Bone marrow (tissue), 2 donors: ENCODE measurements around the gene HPN.
"Not testable (repeated sequence)": the region's sequence is repeated elsewhere in the genome, so short reads cannot be mapped to it uniquely, and the experiment has no call there.

Experiments
- DNase-seq, 2 donors: peaks; one replicate each; lab custom pipeline; 2025; lab: John Stamatoyannopoulos, UW

HPN gene

GRCh38 chr19:35084509-35084762 lies 42.9 kb downstream of the HPN start:
- no peak for DNase-seq

- DNase-seq, result no peak
Measured at GRCh38 chr19:35085947-35086346, 44.4 kb downstream of the HPN start.

- DNase-seq, result no peak
Measured at GRCh38 chr19:35086455-35086854, 44.9 kb downstream of the HPN start.

GRCh38 chr19:35087393-35087792 lies 45.9 kb downstream of the HPN start:
- DNase-seq, result no peak

- no peak for DNase-seq
Measured at GRCh38 chr19:35088131-35088913, 46.8 kb downstream of the HPN start.

- no peak for DNase-seq
Measured at GRCh38 chr19:35089554-35089953, 48.0 kb downstream of the HPN start.

GRCh38 chr19:35090160-35090505 lies 48.6 kb downstream of the HPN start:
- DNase-seq, result no peak

- peak in 1 of 2 donors; percentile 44 for DNase-seq
Measured at GRCh38 chr19:35090506-35091214, 49.1 kb downstream of the HPN start.

- DNase-seq, result no peak
Measured at GRCh38 chr19:35093430-35093829, 51.9 kb downstream of the HPN start.

GRCh38 chr19:35093941-35094647 lies 52.6 kb downstream of the HPN start:
- no peak for DNase-seq

GRCh38 chr19:35094656-35095055 lies 53.1 kb downstream of the HPN start:
- no peak for DNase-seq

GRCh38 chr19:35095667-35096368 lies 54.3 kb downstream of the HPN start:
- no peak for DNase-seq

GRCh38 chr19:35098413-35099049 lies 57.0 kb downstream of the HPN start:
- no peak for DNase-seq

GRCh38 chr19:35099155-35099896 lies 57.8 kb downstream of the HPN start:
- no peak for DNase-seq

GRCh38 chr19:35099897-35100275 lies 58.4 kb downstream of the HPN start:
- DNase-seq, result no peak

- DNase-seq, result no peak
Measured at GRCh38 chr19:35100588-35101533, 59.3 kb downstream of the HPN start.

GRCh38 chr19:35101949-35102348 lies 60.4 kb downstream of the HPN start:
- DNase-seq, result not testable (repeated sequence)

- DNase-seq, result not testable (repeated sequence)
Measured at GRCh38 chr19:35103614-35104013, 62.1 kb downstream of the HPN start.

GRCh38 chr19:35104361-35104760 lies 62.8 kb downstream of the HPN start:
- DNase-seq, result no peak

GRCh38 chr19:35105047-35105410 lies 63.5 kb downstream of the HPN start:
- DNase-seq, result no peak
